HCT116 (cell line): ENCODE data around the gene RBKS. TPM values are rescaled to one million over a fixed set of nuclear protein-coding genes. Genes with fewer than 3 reads are reported as not detected.
"Not testable (repeated sequence)": the region's sequence is repeated elsewhere in the genome, so short reads cannot be mapped to it uniquely, and the experiment has no call there.

Source experiments
- ATAC-seq: fragments of 200-7000 bp; cut with Tn5 transposase; 2 replicates; pipeline ENCODE4 v1.9.1; 2020; ENCODE audit warnings: mild to moderate bottlenecking, moderate library complexity
- BruUV-seq: library from RNA; stranded (reverse); fragments of 400-500 nt; replicated peaks from 2 replicates; lab custom pipeline; 2021; lab: Mats Ljungman, UMichigan
- CTCF ChIA-PET: fragments of 300-600 bp; sonication (Branson Sonifier 250); formaldehyde crosslinking; loops from one replicate; lab custom pipeline; 2021; ENCODE audit warnings: antibody characterized with exemption; lab: Charles Lee
- POLR2A ChIA-PET: fragments of 300-600, 350-600 bp; sonication (Branson Sonifier 250); formaldehyde crosslinking; loops from one replicate; lab custom pipeline; 2021; ENCODE audit warnings: antibody characterized with exemption; lab: Charles Lee
- RAD21 ChIA-PET, 2 experiments: fragments of 300-600 bp; sonication (Branson Sonifier 250); formaldehyde crosslinking; loops; one replicate each; lab custom pipeline; 2023; ENCODE audit warnings: low total read pairs in 2 of 2; ENCODE audit not compliant: uncharacterized antibody in 2 of 2, unreplicated experiment in 2 of 2, low non-redundant PET in 1 of 2; lab: Charles Lee
- DNase-seq: peaks from one replicate; pipeline ENCODE4 v3.0.0-alpha.2; 2010; ENCODE audit warnings: low read depth, low spot score
- H2AFZ ChIP-seq: fragments of 200-600 bp; shearing (Covaris generic), sonication (generic); 2 replicates; pipeline ENCODE4 v1.6.1; 2017; ENCODE audit warnings: low read depth, mixed run types, mixed read lengths, antibody characterized with exemption, low read length; ENCODE audit not compliant: poor library complexity, severe bottlenecking
- H3K27ac ChIP-seq: 2 replicates; pipeline ENCODE4 v1.5.1; 2012; ENCODE audit warnings: low read depth, low read length
- H3K27me3 ChIP-seq: fragments of 200-600 bp; sonication (generic); 2 replicates; pipeline ENCODE4 v1.6.1; 2016; ENCODE audit warnings: mixed run types, low read length, mixed read lengths; ENCODE audit not compliant: insufficient read depth
- H3K36me3 ChIP-seq, 2 experiments: fragments of 200-500 bp in 1 of 2; fragments of 200-600 bp in 1 of 2; sonication (Bioruptor generic) in 1 of 2; sonication (generic) in 1 of 2; 2 replicates each; pipeline versions ENCODE4 v1.5.1 to v1.6.1; 2014 to 2016; ENCODE audit warnings: low read length in 2 of 2, inconsistent platforms in 1 of 2, mixed read lengths in 1 of 2, mixed run types in 1 of 2; ENCODE audit not compliant: insufficient read depth in 2 of 2, control insufficient read depth in 1 of 2
- H3K4me1 ChIP-seq, 2 experiments: fragments of 200-600 bp in 1 of 2; sonication (generic) in 1 of 2; 2 replicates each; pipeline versions ENCODE4 v1.5.1 to v1.6.1; 2012 to 2017; ENCODE audit warnings: low read length in 2 of 2, inconsistent platforms in 1 of 2, mild to moderate bottlenecking in 1 of 2, mixed read lengths in 1 of 2, mixed run types in 1 of 2, moderate library complexity in 1 of 2; ENCODE audit not compliant: insufficient read depth in 2 of 2, control insufficient read depth in 1 of 2
- H3K4me2 ChIP-seq: fragments of 200-600 bp; sonication (generic); 2 replicates; pipeline ENCODE4 v1.6.1; 2017; ENCODE audit warnings: mixed run types, low read length, mixed read lengths
- H3K4me3 ChIP-seq, 2 experiments: fragments of 200-600 bp in 1 of 2; sonication (generic) in 1 of 2; replicated peaks in 1 of 2; 2 replicates each; pipeline ENCODE4 v1.5.1; 2011 to 2016; ENCODE audit warnings: low read length in 2 of 2, control low read depth in 1 of 2, low read depth in 1 of 2, mild to moderate bottlenecking in 1 of 2, mixed read lengths in 1 of 2, mixed run types in 1 of 2
- H3K79me2 ChIP-seq: fragments of 200-600 bp; sonication (generic); 2 replicates; pipeline ENCODE4 v1.6.1; 2017; ENCODE audit warnings: mild to moderate bottlenecking, mixed run types, low read length, moderate library complexity, mixed read lengths; ENCODE audit not compliant: insufficient read depth
- H3K9ac ChIP-seq: fragments of 200-600 bp; sonication (generic); 2 replicates; pipeline ENCODE4 v1.6.1; 2016; ENCODE audit warnings: low read length, mixed read lengths
- H3K9me2 ChIP-seq: fragments of 200-600 bp; sonication (generic), shearing (Covaris generic); 2 replicates; pipeline ENCODE4 v1.6.1; 2017; ENCODE audit warnings: mixed run types, mild to moderate bottlenecking, moderate library complexity; ENCODE audit not compliant: insufficient read depth
- H3K9me3 ChIP-seq, 2 experiments: fragments of 200-500 bp in 1 of 2; fragments of 200-600 bp in 1 of 2; sonication (Bioruptor generic) in 1 of 2; sonication (generic) in 1 of 2; 2 replicates each; pipeline ENCODE4 v1.6.1; 2014 to 2017; ENCODE audit warnings: low read length in 2 of 2, mixed read lengths in 2 of 2, inconsistent platforms in 1 of 2, low read depth in 1 of 2, mild to moderate bottlenecking in 1 of 2, mixed run types in 1 of 2, moderate library complexity in 1 of 2; ENCODE audit not compliant: control insufficient read depth in 1 of 2, insufficient read depth in 1 of 2
- H4K20me1 ChIP-seq: fragments of 200-600 bp; sonication (generic), shearing (Covaris generic); 2 replicates; pipeline ENCODE4 v1.6.1; 2017; ENCODE audit warnings: mixed run types, mild to moderate bottlenecking, moderate library complexity; ENCODE audit not compliant: insufficient read depth
- ATF3 ChIP-seq: IDR thresholded peaks from 2 replicates; pipeline ENCODE4 v1.6.1; 2012
- CEBPB ChIP-seq: IDR thresholded peaks from 2 replicates; pipeline ENCODE4 v1.6.1; 2012; ENCODE audit warnings: low read depth
- EZH2 ChIP-seq: fragments of 200-600 bp; sonication (generic); IDR thresholded peaks from 2 replicates; pipeline ENCODE4 v1.6.1; 2017; ENCODE audit warnings: antibody characterized with exemption, mixed run types
- EZH2phosphoT487 ChIP-seq: fragments of 200-600 bp; IDR thresholded peaks from 2 replicates; pipeline ENCODE4 v1.6.1; 2018; ENCODE audit warnings: antibody characterized with exemption, borderline replicate concordance
- POLR2A ChIP-seq: IDR thresholded peaks from 2 replicates; pipeline ENCODE4 v1.7.0; 2011; ENCODE audit warnings: borderline replicate concordance; ENCODE audit not compliant: insufficient read depth, insufficient read length; ENCODE audit errors: extremely low read depth
- RAD21 ChIP-seq: IDR thresholded peaks from 2 replicates; pipeline ENCODE4 v1.6.1; 2012; ENCODE audit warnings: low read depth, mild to moderate bottlenecking
- REST ChIP-seq: IDR thresholded peaks from 2 replicates; pipeline ENCODE4 v1.6.1; 2012; ENCODE audit warnings: low read depth
- SRF ChIP-seq: IDR thresholded peaks from 2 replicates; pipeline ENCODE4 v1.6.1; 2012; ENCODE audit warnings: low read depth
- ZNF274 ChIP-seq: fragments of 200-500 bp; sonication (Bioruptor generic); IDR thresholded peaks from 2 replicates; pipeline ENCODE4 v1.6.1; 2014; ENCODE audit warnings: mild to moderate bottlenecking, low read depth, low read length, inconsistent platforms
- intact Hi-C: fragments of 100-400 bp; cut with micrococcal nuclease; formaldehyde crosslinking; loops from 2 replicates; pipeline ENCODE4 v1.10.0; 2022
- total RNA-seq: library from RNA; stranded (reverse); gene quantifications from one replicate; pipeline ENCODE4 v1.2.1, GENCODE V29; 2021; ENCODE audit not compliant: unreplicated experiment

Gene RBKS
- total RNA-seq, 1 experiment from 2014 or later: 2.4 TPM

GRCh38 chr2:27747827-27748352 lies 142.3 kb downstream of the RBKS start:
- TF ChIP-seq ZNF274 (no peak), REST (no peak)
- TF ChIP-seq, all 23 proteins: peak for 0
- Histone ChIP-seq H3K4me1 (peaks cover 6 to 10% of the 10 kb centered on the region in 2 experiments), H3K36me3 (no peaks in the 10 kb centered on the region), H4K20me1 (no peaks in the 10 kb centered on the region), H3K9me3 (peaks cover 3 to 6% of the 10 kb centered on the region in 2 experiments; a peak in 2 of 4 replicates), H3K27ac (no peak overlapping the region), H3K27me3 (no peaks in the 10 kb centered on the region), H2AFZ (no peak overlapping the region), H3K9ac (no peak overlapping the region), H3K4me3 (no peak overlapping the region), H3K79me2 (no peaks in the 10 kb centered on the region), H3K9me2 (no peaks in the 10 kb centered on the region), H3K4me2 (no peak overlapping the region)
- POLR2A ChIA-PET: no interaction called here
- no TSS peak for BruUV-seq
- intact Hi-C loops: no loop called here
- RAD21 ChIA-PET: no interaction called here
- CTCF ChIA-PET: no interaction called here
- ATAC-seq (no peak), DNase-seq (no peak)

GRCh38 chr2:27746325-27746724 lies 143.9 kb downstream of the RBKS start:
- intact Hi-C loops: no loop called here
- H3K27ac ChIP-seq: no peak overlapping the region

GRCh38 chr2:27745494-27745893 lies 144.7 kb downstream of the RBKS start:
- H3K36me3 ChIP-seq, BruUV-seq, H3K79me2 ChIP-seq, CTCF ChIA-PET, H3K27me3 ChIP-seq, intact Hi-C loops, H3K4me1 ChIP-seq, RAD21 ChIA-PET, H4K20me1 ChIP-seq, DNase-seq, ATAC-seq, H3K4me3 ChIP-seq, H3K9ac ChIP-seq, H3K9me2 ChIP-seq, H3K27ac ChIP-seq, POLR2A ChIA-PET, H3K4me2 ChIP-seq, H3K9me3 ChIP-seq, H2AFZ ChIP-seq: not testable (repeated sequence)

More at GRCh38 chr2:27746325-27746724, 143.9 kb downstream of the RBKS start:
- Histone ChIP-seq H4K20me1 (no peaks in the 10 kb centered on the region), H3K79me2 (no peaks in the 10 kb centered on the region), H3K4me2 (no peak overlapping the region), H2AFZ (no peak overlapping the region), H3K4me3 (no peak overlapping the region), H3K9ac (no peak overlapping the region), H3K36me3 (no peaks in the 10 kb centered on the region), H3K9me3 (peaks cover 3 to 6% of the 10 kb centered on the region in 2 experiments; a peak in 2 of 4 replicates), H3K9me2 (no peaks in the 10 kb centered on the region), H3K27me3 (no peaks in the 10 kb centered on the region), H3K4me1 (peaks cover 0 to 4% of the 10 kb centered on the region in 2 experiments; a peak in 1 of 4 replicates)
- BruUV-seq: no TSS peak
- ChIA-PET RAD21 (no interaction called here), CTCF (no interaction called here), POLR2A (no interaction called here)
- ATAC-seq: no peak
- TF ChIP-seq SRF: no peak
- no peak for TF ChIP-seq EZH2
- TF ChIP-seq ATF3: no peak
- TF ChIP-seq EZH2phosphoT487: no peak
- TF ChIP-seq CEBPB: no peak
- TF ChIP-seq RAD21: no peak
- no peak for TF ChIP-seq POLR2A
- DNase-seq: no peak
